HEK293 (cell line): ENCODE data around the gene PRKCD.

Source experiments
- CTCF ChIA-PET: fragments of 350-600 bp; formaldehyde crosslinking; extraction: SDS; loops from one replicate; lab custom pipeline; 2021; ENCODE audit warnings: antibody characterized with exemption; lab: Yijun Ruan, JAX
- POLR2A ChIA-PET: fragments of 300-600 bp; formaldehyde crosslinking; extraction: SDS; loops from one replicate; lab custom pipeline; 2020; ENCODE audit warnings: antibody characterized with exemption, inconsistent platforms; lab: Yijun Ruan, JAX
- H3K27ac ChIP-seq: fragments of 200-500 bp; sonication (Bioruptor generic); 2 replicates; pipeline ENCODE4 v1.5.1; 2014; ENCODE audit warnings: low read depth, low read length, control low read depth, inconsistent platforms; ENCODE audit errors: extremely low read depth
- H3K36me3 ChIP-seq, 2 experiments: fragments of 200-500 bp in 1 of 2; sonication (Bioruptor generic) in 1 of 2; 1 replicate in 1 of 2; 2 replicates in 1 of 2; pipeline ENCODE4 v1.5.1; 2014 to 2017; ENCODE audit warnings: inconsistent platforms in 2 of 2, low read length in 2 of 2; ENCODE audit not compliant: control insufficient read depth in 2 of 2, insufficient read depth in 1 of 2
- H3K4me1 ChIP-seq: fragments of 200-500 bp; sonication (Bioruptor generic); 2 replicates; pipeline ENCODE4 v1.5.1; 2014; ENCODE audit warnings: mild to moderate bottlenecking, low read length, inconsistent platforms; ENCODE audit not compliant: control insufficient read depth, insufficient read depth
- H3K4me3 ChIP-seq: 2 replicates; pipeline ENCODE4 v1.5.1; 2011; ENCODE audit warnings: low read depth, mild to moderate bottlenecking, control low read depth, low read length, moderate library complexity
- H3K9me3 ChIP-seq: fragments of 200-500 bp; sonication (Bioruptor generic); 2 replicates; pipeline ENCODE4 v1.5.1; 2014; ENCODE audit warnings: low read depth, low read length, inconsistent platforms; ENCODE audit not compliant: control insufficient read depth, insufficient read depth
- BCL6B ChIP-seq: fragments of 450-650 bp; formaldehyde crosslinking; IDR thresholded peaks from 2 replicates; pipeline ENCODE4 v1.5.1; 2017; ENCODE audit warnings: missing biosample characterization, missing genetic modification characterization
- GFI1B ChIP-seq: fragments of 450-650 bp; formaldehyde crosslinking; IDR thresholded peaks from 2 replicates; pipeline ENCODE4 v1.5.1; 2016; ENCODE audit warnings: missing biosample characterization, missing genetic modification characterization
- GLIS2 ChIP-seq: fragments of 450-650 bp; formaldehyde crosslinking; IDR thresholded peaks from 2 replicates; pipeline ENCODE4 v1.5.1; 2016; ENCODE audit warnings: missing biosample characterization, missing genetic modification characterization
- HOXC10 ChIP-seq: sonication (generic); formaldehyde crosslinking; IDR thresholded peaks from 2 replicates; pipeline ENCODE4 v1.8.1; 2023; ENCODE audit warnings: mild to moderate bottlenecking, missing genetic modification reagents
- MEIS1 ChIP-seq: sonication (generic); formaldehyde crosslinking; IDR thresholded peaks from 2 replicates; pipeline ENCODE4 v1.8.1; 2022; ENCODE audit warnings: missing genetic modification reagents, mild to moderate bottlenecking, borderline replicate concordance
- MYNN ChIP-seq: fragments of 450-650 bp; formaldehyde crosslinking; IDR thresholded peaks from 2 replicates; pipeline ENCODE4 v1.5.1; 2016; ENCODE audit warnings: missing biosample characterization, missing genetic modification characterization, borderline replicate concordance
- OSR2 ChIP-seq: fragments of 450-650 bp; formaldehyde crosslinking; IDR thresholded peaks from 2 replicates; pipeline ENCODE4 v1.5.1; 2016; ENCODE audit warnings: missing biosample characterization, missing genetic modification characterization
- OVOL3 ChIP-seq: fragments of 450-650 bp; formaldehyde crosslinking; IDR thresholded peaks from 2 replicates; pipeline ENCODE4 v1.5.1; 2016; ENCODE audit warnings: missing biosample characterization, missing genetic modification characterization
- SCRT2 ChIP-seq: fragments of 450-650 bp; formaldehyde crosslinking; IDR thresholded peaks from 2 replicates; pipeline ENCODE4 v1.5.1; 2016; ENCODE audit warnings: missing biosample characterization, missing genetic modification characterization
- WT1 ChIP-seq: fragments of 450-650 bp; formaldehyde crosslinking; IDR thresholded peaks from 2 replicates; pipeline ENCODE4 v1.5.1; 2016; ENCODE audit warnings: missing biosample characterization, missing genetic modification characterization
- ZBTB26 ChIP-seq: fragments of 450-650 bp; formaldehyde crosslinking; optimal IDR thresholded peaks from 2 replicates; pipeline ENCODE3; 2016; ENCODE audit warnings: missing biosample characterization, mild to moderate bottlenecking, missing genetic modification characterization
- ZBTB7A ChIP-seq: fragments of 450-650 bp; formaldehyde crosslinking; IDR thresholded peaks from 2 replicates; pipeline ENCODE4 v1.5.1; 2016; ENCODE audit warnings: low read depth, missing biosample characterization, missing genetic modification characterization
- ZEB2 ChIP-seq: fragments of 450-650 bp; formaldehyde crosslinking; IDR thresholded peaks from 2 replicates; pipeline ENCODE4 v1.5.1; 2016; ENCODE audit warnings: missing biosample characterization, missing genetic modification characterization
- ZFP3 ChIP-seq: fragments of 450-650 bp; formaldehyde crosslinking; IDR thresholded peaks from 2 replicates; pipeline ENCODE4 v1.5.1; 2016; ENCODE audit warnings: low read depth, missing biosample characterization, missing genetic modification characterization
- ZNF114 ChIP-seq: fragments of 450-650 bp; formaldehyde crosslinking; IDR thresholded peaks from 2 replicates; pipeline ENCODE4 v1.5.0; 2017; ENCODE audit warnings: missing biosample characterization, missing genetic modification characterization
- ZNF133 ChIP-seq: fragments of 450-650 bp; formaldehyde crosslinking; IDR thresholded peaks from 2 replicates; pipeline ENCODE4 v1.5.1; 2016; ENCODE audit warnings: missing biosample characterization, missing genetic modification characterization
- ZNF202 ChIP-seq: fragments of 450-650 bp; formaldehyde crosslinking; IDR thresholded peaks from 2 replicates; pipeline ENCODE4 v1.5.1; 2016; ENCODE audit warnings: missing biosample characterization, missing genetic modification characterization, borderline replicate concordance
- ZNF24 ChIP-seq: fragments of 450-650 bp; formaldehyde crosslinking; IDR thresholded peaks from 2 replicates; pipeline ENCODE4 v1.5.1; 2016; ENCODE audit warnings: missing biosample characterization, missing genetic modification characterization
- ZNF248 ChIP-seq: fragments of 450-650 bp; formaldehyde crosslinking; IDR thresholded peaks from 2 replicates; pipeline ENCODE4 v1.5.1; 2017; ENCODE audit warnings: missing biosample characterization, missing genetic modification characterization
- ZNF302 ChIP-seq: fragments of 450-650 bp; formaldehyde crosslinking; IDR thresholded peaks from 2 replicates; pipeline ENCODE4 v1.5.1; 2016; ENCODE audit warnings: missing biosample characterization, missing genetic modification characterization, low read depth
- ZNF341 ChIP-seq: fragments of 450-650 bp; formaldehyde crosslinking; IDR thresholded peaks from 2 replicates; pipeline ENCODE4; 2016; ENCODE audit warnings: low read depth, missing biosample characterization, missing genetic modification characterization
- ZNF354C ChIP-seq: fragments of 450-650 bp; formaldehyde crosslinking; IDR thresholded peaks from 2 replicates; pipeline ENCODE4 v1.5.1; 2016; ENCODE audit warnings: missing biosample characterization, missing genetic modification characterization, low read depth, borderline replicate concordance
- ZNF394 ChIP-seq: fragments of 450-650 bp; formaldehyde crosslinking; IDR thresholded peaks from 2 replicates; pipeline ENCODE4 v1.5.1; 2016; ENCODE audit warnings: missing biosample characterization, missing genetic modification characterization, mild to moderate bottlenecking, moderate library complexity, borderline replicate concordance
- ZNF530 ChIP-seq: fragments of 450-650 bp; formaldehyde crosslinking; IDR thresholded peaks from 2 replicates; pipeline ENCODE4 v1.5.1; 2016; ENCODE audit warnings: low read depth, missing biosample characterization, missing genetic modification characterization
- ZNF549 ChIP-seq: fragments of 450-650 bp; IDR thresholded peaks from 2 replicates; pipeline ENCODE4 v1.5.1; 2018; ENCODE audit warnings: missing biosample characterization, missing genetic modification characterization, mild to moderate bottlenecking, inconsistent platforms, moderate library complexity
- ZNF776 ChIP-seq: fragments of 450-650 bp; formaldehyde crosslinking; IDR thresholded peaks from 2 replicates; pipeline ENCODE4 v1.5.0; 2017; ENCODE audit warnings: missing biosample characterization, missing genetic modification characterization, borderline replicate concordance
- TF ChIP-seq, protein P1 (sequence below): fragments of 450-650 bp; formaldehyde crosslinking; IDR thresholded peaks from 2 replicates; pipeline ENCODE4 v1.5.1; 2016; ENCODE audit warnings: missing biosample characterization, missing genetic modification characterization

The PRKCD gene

DNA sequence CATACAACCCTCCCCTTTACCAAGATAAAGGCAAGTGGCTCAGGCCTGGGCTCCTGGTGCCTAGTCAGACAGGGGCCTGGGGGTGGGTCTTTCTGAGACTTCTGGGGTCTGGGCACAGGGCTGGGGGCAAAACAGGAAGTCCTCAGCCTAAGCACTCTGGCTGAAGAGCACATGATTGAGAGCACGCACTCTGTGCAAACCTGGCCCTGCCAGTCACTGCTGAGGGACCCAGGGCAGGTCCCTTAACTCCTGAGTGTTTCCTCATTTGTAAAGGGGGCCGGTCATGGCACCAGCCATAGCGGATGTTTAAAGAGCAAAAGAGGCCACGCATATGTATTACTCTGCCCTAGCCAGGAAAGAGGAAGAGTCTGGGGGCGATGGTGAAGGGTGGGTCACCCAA, 78.8 kb downstream of the PRKCD start:
- ChIA-PET POLR2A (no interaction called here), CTCF (no interaction called here)
- H3K27ac ChIP-seq, result no peak overlapping the region
- peaks cover 0 to 71% of the 10 kb centered on the region in 2 experiments; a peak in 1 of 3 replicates for H3K36me3 ChIP-seq
- H3K9me3 ChIP-seq, result no peaks in the 10 kb centered on the region
- no peak overlapping the region for H3K4me3 ChIP-seq
- no peak for TF ChIP-seq OSR2
- TF ChIP-seq, protein P1, sequence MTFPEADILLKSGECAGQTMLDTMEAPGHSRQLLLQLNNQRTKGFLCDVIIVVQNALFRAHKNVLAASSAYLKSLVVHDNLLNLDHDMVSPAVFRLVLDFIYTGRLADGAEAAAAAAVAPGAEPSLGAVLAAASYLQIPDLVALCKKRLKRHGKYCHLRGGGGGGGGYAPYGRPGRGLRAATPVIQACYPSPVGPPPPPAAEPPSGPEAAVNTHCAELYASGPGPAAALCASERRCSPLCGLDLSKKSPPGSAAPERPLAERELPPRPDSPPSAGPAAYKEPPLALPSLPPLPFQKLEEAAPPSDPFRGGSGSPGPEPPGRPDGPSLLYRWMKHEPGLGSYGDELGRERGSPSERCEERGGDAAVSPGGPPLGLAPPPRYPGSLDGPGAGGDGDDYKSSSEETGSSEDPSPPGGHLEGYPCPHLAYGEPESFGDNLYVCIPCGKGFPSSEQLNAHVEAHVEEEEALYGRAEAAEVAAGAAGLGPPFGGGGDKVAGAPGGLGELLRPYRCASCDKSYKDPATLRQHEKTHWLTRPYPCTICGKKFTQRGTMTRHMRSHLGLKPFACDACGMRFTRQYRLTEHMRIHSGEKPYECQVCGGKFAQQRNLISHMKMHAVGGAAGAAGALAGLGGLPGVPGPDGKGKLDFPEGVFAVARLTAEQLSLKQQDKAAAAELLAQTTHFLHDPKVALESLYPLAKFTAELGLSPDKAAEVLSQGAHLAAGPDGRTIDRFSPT, result no peak
- no peak for TF ChIP-seq ZNF24 (tag by site-specific recombination)
- TF ChIP-seq ZBTB7A (tag by site-specific recombination), result no peak
- TF ChIP-seq ZNF248, result no peak
- peaks cover 3% of the 10 kb centered on the region; the same call in 1 of the 2 replicates for H3K4me1 ChIP-seq

DNA sequence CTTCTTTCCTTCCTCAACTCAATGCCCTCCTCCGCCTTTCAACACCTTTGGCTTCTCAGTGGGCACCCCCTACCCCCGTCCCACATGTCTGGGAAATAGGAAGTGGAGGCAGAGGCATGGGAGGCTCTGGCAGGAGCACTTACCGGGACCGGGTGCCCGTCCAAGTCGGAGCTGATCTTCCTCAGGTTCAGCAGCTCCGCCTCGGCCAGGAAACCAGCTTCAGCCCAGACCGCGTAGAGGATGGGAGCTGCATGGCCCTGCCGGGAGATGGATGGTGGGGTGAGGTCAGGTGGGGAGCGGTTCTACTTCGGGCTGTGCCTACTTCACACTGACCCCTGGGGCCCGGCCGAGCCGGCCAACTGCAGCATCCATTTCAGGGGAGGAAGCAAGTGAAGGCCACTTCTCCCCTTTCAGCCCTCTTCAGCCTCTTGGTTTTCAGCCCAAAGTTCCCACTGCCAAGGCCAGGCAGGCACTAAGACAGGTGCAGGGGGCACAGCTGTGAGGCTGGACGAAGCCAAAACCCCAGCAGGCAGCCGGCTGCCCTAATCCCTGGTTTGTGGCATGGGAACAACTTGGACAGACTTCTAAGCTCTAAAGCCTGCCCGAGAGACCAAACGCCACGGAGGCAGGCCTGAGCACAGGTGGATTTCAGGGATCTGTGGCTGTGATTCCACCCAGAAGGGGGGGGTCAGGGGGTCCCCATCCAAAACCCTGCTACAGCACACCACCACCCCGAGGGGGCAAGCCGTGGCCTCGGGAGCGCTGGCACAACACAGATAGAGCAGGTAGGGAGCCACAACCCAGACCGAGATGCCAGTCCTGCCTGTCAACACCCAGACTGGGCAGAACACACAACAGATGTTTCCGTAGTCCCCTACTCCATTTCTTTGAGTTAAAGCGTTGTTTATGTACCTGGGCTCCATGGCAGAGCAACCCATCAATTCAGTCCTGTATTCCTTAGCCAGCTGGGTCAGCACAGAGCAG, 80.3 kb downstream of the PRKCD start:
- peaks cover 3% of the 10 kb centered on the region; the same call in 1 of the 2 replicates for H3K4me1 ChIP-seq
- H3K27ac ChIP-seq, result no peak overlapping the region
- ChIA-PET CTCF (no interaction called here), POLR2A (no interaction called here)
- peaks cover 0 to 63% of the 10 kb centered on the region in 2 experiments; a peak in 1 of 3 replicates for H3K36me3 ChIP-seq
- H3K4me3 ChIP-seq, result no peak overlapping the region
- no peaks in the 10 kb centered on the region for H3K9me3 ChIP-seq
- TF ChIP-seq ZNF354C (tag by site-specific recombination), result no peak
- TF ChIP-seq ZNF394 (tag by site-specific recombination), result no peak
- no peak for TF ChIP-seq ZBTB26
- no peak for TF ChIP-seq GLIS2 (tag by site-specific recombination)
- TF ChIP-seq ZNF114 (tag by site-specific recombination), result no peak

DNA sequence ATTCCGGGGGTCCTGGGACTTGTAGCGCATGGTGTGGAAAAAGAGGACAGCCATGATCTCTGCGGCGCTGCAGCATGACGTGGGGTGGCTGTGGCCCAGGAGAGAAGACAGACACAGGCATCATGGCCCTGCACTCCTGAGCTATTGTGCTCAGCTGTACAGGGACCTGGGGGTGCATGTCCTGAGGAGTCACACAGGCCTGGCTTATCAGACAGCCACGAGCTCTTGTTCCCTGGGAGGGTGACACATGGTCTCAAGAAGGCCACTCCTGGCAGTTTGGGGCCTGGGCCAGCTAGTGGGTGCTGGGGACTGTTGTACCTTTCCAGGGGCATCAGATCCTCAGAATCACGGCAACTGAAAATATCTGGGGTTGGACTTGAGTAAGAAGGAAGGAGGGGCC, 81.1 kb downstream of the PRKCD start:
- ChIA-PET CTCF (interaction anchor here (0.5 kb wide), 1 partner anchor 326 kb away, joined by 3 read pairs; no protein-coding TSS in a partner anchor), POLR2A (no interaction called here)
- peaks cover 3% of the 10 kb centered on the region; the same call in 1 of the 2 replicates for H3K4me1 ChIP-seq
- H3K4me3 ChIP-seq, result no peak overlapping the region
- peaks cover 0 to 56% of the 10 kb centered on the region in 2 experiments; a peak in 2 of 3 replicates for H3K36me3 ChIP-seq
- no peak for TF ChIP-seq ZNF133
- TF ChIP-seq WT1 (tag by site-specific recombination), result no peak
- TF ChIP-seq ZNF202 (tag by site-specific recombination), result no peak
- TF ChIP-seq SCRT2 (tag by site-specific recombination), result no peak
- no peak for TF ChIP-seq MEIS1 (CRISPR knock-in tag)
- no peak for TF ChIP-seq MYNN (tag by site-specific recombination)
- TF ChIP-seq GFI1B (tag by site-specific recombination), result no peak
- TF ChIP-seq BCL6B, result no peak
- TF ChIP-seq ZNF341 (tag by site-specific recombination), result no peak
- TF ChIP-seq ZNF530, result no peak
- no peak for TF ChIP-seq ZEB2 (tag by site-specific recombination)
- TF ChIP-seq ZNF776, result no peak
- TF ChIP-seq ZFP3, result no peak
- TF ChIP-seq ZNF302 (tag by site-specific recombination), result no peak
- TF ChIP-seq ZNF549 (tag by site-specific recombination), result no peak
- no peak for TF ChIP-seq OVOL3 (tag by site-specific recombination)
- no peak for TF ChIP-seq HOXC10
- no peak overlapping the region for H3K27ac ChIP-seq
- H3K9me3 ChIP-seq, result no peaks in the 10 kb centered on the region
